ENCODE results near the gene SGCA.

DNA sequence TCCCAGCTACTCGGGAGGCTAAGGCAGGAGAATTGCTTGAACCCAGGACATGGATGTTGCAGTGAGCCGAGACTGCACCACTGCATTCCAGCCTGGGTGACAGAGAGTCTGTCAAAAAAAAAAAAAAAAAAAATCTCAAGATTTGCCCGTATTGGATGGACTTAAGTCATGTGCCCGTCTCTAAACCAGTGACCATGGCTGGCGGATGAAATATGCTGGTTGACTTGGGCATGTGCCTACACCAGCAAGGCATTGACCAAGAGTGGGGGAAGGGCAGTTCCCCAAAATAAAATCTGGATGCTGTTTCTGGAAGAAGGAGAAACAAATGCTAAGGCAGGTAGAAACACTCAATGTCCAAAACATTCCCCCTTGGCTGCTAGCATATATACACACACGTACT, 57.1 kb downstream of the SGCA start:
- TF ChIP-seq CTCF (IDR thresholded peaks at IDR 0.05) (no peak), POLR2A (IDR thresholded peaks at IDR 0.05) (no peak)
